Measurements from ENCODE around the gene DUOXA2. TPM values are rescaled to one million over a fixed set of nuclear protein-coding genes. Genes with fewer than 3 reads are reported as not detected.

DUOXA2 gene
- total RNA-seq, 1 donor from 2014 or later = not detected

GRCh38 chr15:45116482-45117307, 2.6 kb downstream of the DUOXA2 start:
- Histone ChIP-seq H3K27ac (ENCODE audit: low read depth, low read length) (no peak overlapping the region), H3K4me1 (ENCODE audit: control insufficient read depth in 3 of 3, insufficient read depth in 3 of 3, low read length in 3 of 3) (peaks cover 23 to 37% (median 27%) of the 10 kb centered on the region in 3 donors), H3K27me3 (ENCODE audit: control insufficient read depth in 3 of 3, insufficient read depth in 3 of 3, low read length in 3 of 3) (peaks cover 76 to 88% (median 87%) of the 10 kb centered on the region in 3 donors), H3K4me3 (ENCODE audit: low read length in 3 of 3) (peak overlapping the region in 2 of 3 donors; percentile 40 to 49), H3K36me3 (ENCODE audit: control insufficient read depth in 3 of 3, insufficient read depth in 3 of 3, low read length in 3 of 3) (no peaks in the 10 kb centered on the region), H3K9me3 (ENCODE audit: control insufficient read depth in 3 of 3, low read length in 3 of 3) (no peaks in the 10 kb centered on the region), H3K9ac (ENCODE audit: low read depth in 1 of 3, low read length in 3 of 3) (peak overlapping the region in 1 of 3 donors; percentile 25)

- peaks cover 21 to 32% (median 24%) of the 10 kb centered on the region in 3 donors for H3K4me1 ChIP-seq (ENCODE audit: control insufficient read depth in 3 of 3, insufficient read depth in 3 of 3, low read length in 3 of 3)
- peaks cover 72 to 84% (median 84%) of the 10 kb centered on the region in 3 donors for H3K27me3 ChIP-seq (ENCODE audit: control insufficient read depth in 3 of 3, insufficient read depth in 3 of 3, low read length in 3 of 3)
- H3K9me3 ChIP-seq (ENCODE audit: control insufficient read depth in 3 of 3, low read length in 3 of 3) = no peaks in the 10 kb centered on the region
- H3K27ac ChIP-seq (ENCODE audit: low read depth, low read length) = no peak overlapping the region
- H3K4me3 ChIP-seq (ENCODE audit: low read length in 3 of 3) = peak overlapping the region; percentile 40 to 54 (median 52)
- H3K36me3 ChIP-seq (ENCODE audit: control insufficient read depth in 3 of 3, insufficient read depth in 3 of 3, low read length in 3 of 3) = no peaks in the 10 kb centered on the region
- H3K9ac ChIP-seq (ENCODE audit: low read depth in 1 of 3, low read length in 3 of 3) = peak overlapping the region in 1 of 3 donors; percentile 57
Measured at GRCh38 chr15:45117308-45118130, 3.4 kb downstream of the DUOXA2 start.

- H3K4me1 ChIP-seq (ENCODE audit: control insufficient read depth in 3 of 3, insufficient read depth in 3 of 3, low read length in 3 of 3) = peaks cover 17 to 27% (median 21%) of the 10 kb centered on the region in 3 donors
- no peak overlapping the region for H3K27ac ChIP-seq (ENCODE audit: low read depth, low read length)
- H3K27me3 ChIP-seq (ENCODE audit: control insufficient read depth in 3 of 3, insufficient read depth in 3 of 3, low read length in 3 of 3) = peaks cover 68 to 84% (median 78%) of the 10 kb centered on the region in 3 donors
- H3K36me3 ChIP-seq (ENCODE audit: control insufficient read depth in 3 of 3, insufficient read depth in 3 of 3, low read length in 3 of 3) = no peaks in the 10 kb centered on the region
- no peaks in the 10 kb centered on the region for H3K9me3 ChIP-seq (ENCODE audit: control insufficient read depth in 3 of 3, low read length in 3 of 3)
- peak overlapping the region; percentile 38 to 54 (median 52) for H3K4me3 ChIP-seq (ENCODE audit: low read length in 3 of 3)
- peak overlapping the region in 1 of 3 donors; percentile 57 for H3K9ac ChIP-seq (ENCODE audit: low read depth in 1 of 3, low read length in 3 of 3)
Measured at GRCh38 chr15:45118131-45118588, 4.0 kb downstream of the DUOXA2 start.

- H3K27me3 ChIP-seq (ENCODE audit: control insufficient read depth in 3 of 3, insufficient read depth in 3 of 3, low read length in 3 of 3) = peaks cover 60 to 76% (median 73%) of the 10 kb centered on the region in 3 donors
Measured at GRCh38 chr15:45118996-45119395, 4.9 kb downstream of the DUOXA2 start.

GRCh38 chr15:45120081-45120972, 6.2 kb downstream of the DUOXA2 start:
- H3K36me3 ChIP-seq (ENCODE audit: control insufficient read depth in 3 of 3, insufficient read depth in 3 of 3, low read length in 3 of 3) = no peaks in the 10 kb centered on the region
- H3K4me1 ChIP-seq (ENCODE audit: control insufficient read depth in 3 of 3, insufficient read depth in 3 of 3, low read length in 3 of 3) = peaks cover 11 to 16% (median 12%) of the 10 kb centered on the region in 3 donors
- no peak overlapping the region for H3K27ac ChIP-seq (ENCODE audit: low read depth, low read length)
- H3K4me3 ChIP-seq (ENCODE audit: low read length in 3 of 3) = no peak overlapping the region
- no peaks in the 10 kb centered on the region for H3K9me3 ChIP-seq (ENCODE audit: control insufficient read depth in 3 of 3, low read length in 3 of 3)
- no peak overlapping the region for H3K9ac ChIP-seq (ENCODE audit: low read depth in 1 of 3, low read length in 3 of 3)
- peaks cover 47 to 67% (median 66%) of the 10 kb centered on the region in 3 donors for H3K27me3 ChIP-seq (ENCODE audit: control insufficient read depth in 3 of 3, insufficient read depth in 3 of 3, low read length in 3 of 3)

More at GRCh38 chr15:45118996-45119395, 4.9 kb downstream of the DUOXA2 start:
- H3K4me1 ChIP-seq (ENCODE audit: control insufficient read depth in 3 of 3, insufficient read depth in 3 of 3, low read length in 3 of 3) = peaks cover 16 to 24% (median 21%) of the 10 kb centered on the region in 3 donors
- H3K9ac ChIP-seq (ENCODE audit: low read depth in 1 of 3, low read length in 3 of 3) = no peak overlapping the region
- no peak overlapping the region for H3K4me3 ChIP-seq (ENCODE audit: low read length in 3 of 3)
- no peaks in the 10 kb centered on the region for H3K36me3 ChIP-seq (ENCODE audit: control insufficient read depth in 3 of 3, insufficient read depth in 3 of 3, low read length in 3 of 3)
- H3K9me3 ChIP-seq (ENCODE audit: control insufficient read depth in 3 of 3, low read length in 3 of 3) = no peaks in the 10 kb centered on the region
- no peak overlapping the region for H3K27ac ChIP-seq (ENCODE audit: low read depth, low read length)

- Histone ChIP-seq H3K4me3 (ENCODE audit: low read length in 3 of 3) (no peak overlapping the region), H3K9ac (ENCODE audit: low read depth in 1 of 3, low read length in 3 of 3) (no peak overlapping the region), H3K27ac (ENCODE audit: low read depth, low read length) (no peak overlapping the region), H3K9me3 (ENCODE audit: control insufficient read depth in 3 of 3, low read length in 3 of 3) (no peaks in the 10 kb centered on the region), H3K27me3 (ENCODE audit: control insufficient read depth in 3 of 3, insufficient read depth in 3 of 3, low read length in 3 of 3) (peaks cover 40 to 64% (median 59%) of the 10 kb centered on the region in 3 donors), H3K4me1 (ENCODE audit: control insufficient read depth in 3 of 3, insufficient read depth in 3 of 3, low read length in 3 of 3) (peaks cover 11 to 16% (median 12%) of the 10 kb centered on the region in 3 donors), H3K36me3 (ENCODE audit: control insufficient read depth in 3 of 3, insufficient read depth in 3 of 3, low read length in 3 of 3) (no peaks in the 10 kb centered on the region)
Measured at GRCh38 chr15:45121020-45121419, 6.9 kb downstream of the DUOXA2 start.

- Histone ChIP-seq H3K36me3 (ENCODE audit: control insufficient read depth in 3 of 3, insufficient read depth in 3 of 3, low read length in 3 of 3) (no peaks in the 10 kb centered on the region), H3K27ac (ENCODE audit: low read depth, low read length) (no peak overlapping the region), H3K27me3 (ENCODE audit: control insufficient read depth in 3 of 3, insufficient read depth in 3 of 3, low read length in 3 of 3) (peaks cover 31 to 59% (median 51%) of the 10 kb centered on the region in 3 donors), H3K9me3 (ENCODE audit: control insufficient read depth in 3 of 3, low read length in 3 of 3) (no peaks in the 10 kb centered on the region), H3K9ac (ENCODE audit: low read depth in 1 of 3, low read length in 3 of 3) (no peak overlapping the region), H3K4me3 (ENCODE audit: low read length in 3 of 3) (no peak overlapping the region), H3K4me1 (ENCODE audit: control insufficient read depth in 3 of 3, insufficient read depth in 3 of 3, low read length in 3 of 3) (peaks cover 6 to 9% (median 9%) of the 10 kb centered on the region in 3 donors)
Measured at GRCh38 chr15:45121706-45122417, 7.7 kb downstream of the DUOXA2 start.

- Histone ChIP-seq H3K36me3 (ENCODE audit: control insufficient read depth in 3 of 3, insufficient read depth in 3 of 3, low read length in 3 of 3) (no peaks in the 10 kb centered on the region), H3K9ac (ENCODE audit: low read depth in 1 of 3, low read length in 3 of 3) (no peak overlapping the region), H3K27me3 (ENCODE audit: control insufficient read depth in 3 of 3, insufficient read depth in 3 of 3, low read length in 3 of 3) (peaks cover 26 to 51% (median 48%) of the 10 kb centered on the region in 3 donors), H3K27ac (ENCODE audit: low read depth, low read length) (no peak overlapping the region), H3K9me3 (ENCODE audit: control insufficient read depth in 3 of 3, low read length in 3 of 3) (no peaks in the 10 kb centered on the region), H3K4me1 (ENCODE audit: control insufficient read depth in 3 of 3, insufficient read depth in 3 of 3, low read length in 3 of 3) (peaks cover 2 to 3% (median 2%) of the 10 kb centered on the region in 3 donors), H3K4me3 (ENCODE audit: low read length in 3 of 3) (no peak overlapping the region)
Measured at GRCh38 chr15:45122719-45123118, 8.6 kb downstream of the DUOXA2 start.

Data from skeletal muscle tissue (tissue), 4 donors.